CD4-positive, alpha-beta memory T cell (primary cell): ENCODE measurements around the gene DNM2. TPM values are rescaled to one million over a fixed set of nuclear protein-coding genes. Genes with fewer than 3 reads are reported as not detected.
"Not testable (repeated sequence)": the region's sequence is repeated elsewhere in the genome, so short reads cannot be mapped to it uniquely, and the experiment has no call there.

Experiments
- CTCF ChIA-PET: fragments of 350-600 bp; sonication (Branson Sonifier 250); formaldehyde crosslinking; loops from one replicate; lab custom pipeline; 2021; ENCODE audit warnings: inconsistent platforms; ENCODE audit not compliant: partially characterized antibody; lab: Charles Lee
- POLR2A ChIA-PET: fragments of 350-600 bp; sonication (Branson Sonifier 250); formaldehyde crosslinking; loops from one replicate; lab custom pipeline; 2021; ENCODE audit not compliant: partially characterized antibody; lab: Charles Lee
- DNase-seq, 5 donors: peaks; one replicate each; pipeline versions ENCODE4 v3.0.0 to v3.0.0-alpha.2; 2020 to 2022; ENCODE audit warnings: mixed read lengths in 1 of 5
- H3K27ac ChIP-seq: one replicate; pipeline ENCODE4 v1.7.0; 2013; ENCODE audit warnings: low read depth, low read length
- H3K27me3 ChIP-seq: 2 replicates; pipeline ENCODE4 v1.7.0; 2013; ENCODE audit warnings: mild to moderate bottlenecking, low read length, moderate library complexity; ENCODE audit not compliant: insufficient read depth
- H3K36me3 ChIP-seq: 2 replicates; pipeline ENCODE4 v1.7.0; 2013; ENCODE audit warnings: mild to moderate bottlenecking, low read length, moderate library complexity; ENCODE audit not compliant: insufficient read depth
- H3K4me1 ChIP-seq: 2 replicates; pipeline ENCODE4 v1.7.0; 2013; ENCODE audit warnings: mild to moderate bottlenecking, low read length, moderate library complexity; ENCODE audit not compliant: insufficient read depth
- H3K4me3 ChIP-seq, 2 donors: one replicate each; pipeline ENCODE4 v1.7.0; 2013; ENCODE audit warnings: low read length in 2 of 2, mild to moderate bottlenecking in 1 of 2
- H3K9me3 ChIP-seq, 2 donors: one replicate each; pipeline ENCODE4 v1.7.0; 2013; ENCODE audit warnings: low read length in 2 of 2, control low read depth in 1 of 2; ENCODE audit not compliant: control insufficient read depth in 1 of 2
- H3K27ac Mint-ChIP-seq, 7 donors: one replicate each; pipeline ENCODE4 v1.8.0; 2020 to 2021; ENCODE audit warnings: mixed read lengths in 7 of 7, mild to moderate bottlenecking in 6 of 7, inconsistent platforms in 3 of 7, moderate library complexity in 3 of 7
- H3K27me3 Mint-ChIP-seq, 2 donors: one replicate each; pipeline ENCODE4 v1.8.0; 2020 to 2021; ENCODE audit warnings: mixed read lengths in 2 of 2
- H3K36me3 Mint-ChIP-seq, 2 donors: one replicate each; pipeline ENCODE4 v1.8.0; 2020 to 2021; ENCODE audit warnings: mixed read lengths in 2 of 2, inconsistent platforms in 1 of 2, mild to moderate bottlenecking in 1 of 2
- H3K4me1 Mint-ChIP-seq, 4 donors: one replicate each; pipeline ENCODE4 v1.8.0; 2020 to 2021; ENCODE audit warnings: mixed read lengths in 4 of 4, mild to moderate bottlenecking in 1 of 4
- H3K4me3 Mint-ChIP-seq, 8 donors: one replicate each; pipeline ENCODE4 v1.8.0; 2020 to 2021; ENCODE audit warnings: mixed read lengths in 8 of 8, mild to moderate bottlenecking in 7 of 8, moderate library complexity in 6 of 8, inconsistent platforms in 3 of 8
- H3K9me3 Mint-ChIP-seq, 8 donors: one replicate each; pipeline ENCODE4 v1.8.0; 2020 to 2021; ENCODE audit warnings: mixed read lengths in 8 of 8, mild to moderate bottlenecking in 5 of 8, inconsistent platforms in 3 of 8, moderate library complexity in 1 of 8
- intact Hi-C: fragments of 100-400 bp; cut with micrococcal nuclease; formaldehyde crosslinking; loops from one replicate; pipeline ENCODE4 v1.15.1; 2023
- polyA plus RNA-seq, 2 donors: library from polyadenylated mRNA; unstranded; fragments of 300-500 nt; fragmentation: Illumina TruSeq; gene quantifications; one replicate each; pipeline ENCODE4 v1.2.3, GENCODE V29; 2021
- total RNA-seq, 2 experiments: library from RNA; stranded (reverse); gene quantifications; one replicate each; pipeline ENCODE4 v1.2.3, GENCODE V29; 2021

The DNM2 gene
- total and polyA plus RNA-seq, 4 experiments from 2014 or later: 46.3 to 272 (median 174) TPM

GRCh38 chr19:10758050-10758449 is 40.2 kb downstream of the DNM2 start:
- not testable (repeated sequence) for H3K27me3 ChIP-seq, H3K4me3 Mint-ChIP-seq, DNase-seq, H3K27me3 Mint-ChIP-seq, H3K4me3 ChIP-seq, H3K9me3 Mint-ChIP-seq, H3K9me3 ChIP-seq, H3K36me3 ChIP-seq
- ChIA-PET CTCF (interaction anchor here (0.9 to 4.3 kb wide), 4 partner anchors 27 to 106 kb away, joined by 3 to 40 read pairs (median 9); partner anchors contain the start of gene DNM2), POLR2A (interaction anchor here (0.9 to 1.1 kb wide), 3 partner anchors 10 to 41 kb away, joined by 3 to 4 read pairs (median 4); partner anchors contain the start of gene DNM2)
- H3K27ac ChIP-seq: peak overlapping the region; percentile 23
- peaks cover 85% of the 10 kb centered on the region for H3K4me1 ChIP-seq
- peaks cover 46 to 92% (median 71%) of the 10 kb centered on the region in 4 donors for H3K4me1 Mint-ChIP-seq
- intact Hi-C loops: loop anchor here (2.0 kb wide), 1 partner anchor 103 kb away; the partner anchor contains the start of gene ILF3
- H3K27ac Mint-ChIP-seq: peak overlapping the region; percentile 54 to 93 (median 79)
- H3K36me3 Mint-ChIP-seq: peaks cover 19 to 21% of the 10 kb centered on the region in 2 donors

- peaks cover 7% of the 10 kb centered on the region for H3K36me3 ChIP-seq
- no peaks in the 10 kb centered on the region for H3K27me3 ChIP-seq
- Mint-ChIP-seq H3K27ac (peak overlapping the region; percentile 87 to 98 (median 95)), H3K36me3 (peaks cover 19 to 22% of the 10 kb centered on the region in 2 donors), H3K4me3 (peak overlapping the region; percentile 72 to 89 (median 80)), H3K9me3 (peaks cover 0 to 3% (median 0%) of the 10 kb centered on the region in 8 donors), H3K27me3 (no peaks in the 10 kb centered on the region), H3K4me1 (peaks cover 52 to 93% (median 77%) of the 10 kb centered on the region in 4 donors)
- H3K27ac ChIP-seq: peak overlapping the region; percentile 70
- ChIA-PET CTCF (interaction anchor here (0.9 to 4.3 kb wide), 6 partner anchors 13 to 113 kb away, joined by 3 to 40 read pairs (median 4); partner anchors contain the start of genes DNM2 and TMED1), POLR2A (interaction anchor here (0.7 to 8.0 kb wide), 18 partner anchors 9 to 336 kb away, joined by 3 to 99 read pairs (median 4); partner anchors contain the start of genes DNM2, QTRT1 and TMED1)
- H3K4me1 ChIP-seq: peaks cover 89% of the 10 kb centered on the region
- peak overlapping the region; percentile 6 to 25 for H3K4me3 ChIP-seq
- no peaks in the 10 kb centered on the region for H3K9me3 ChIP-seq
- DNase-seq: no peak
- intact Hi-C loops: loop anchor here (1.0 to 2.0 kb wide), 5 partner anchors 28 to 112 kb away; partner anchors contain the start of genes CARM1, ILF3 and TMED1
These were observed 41.1 kb downstream of the DNM2 start for GRCh38 chr19:10758978-10759377.

GRCh38 chr19:10760273-10760944 is 42.5 kb downstream of the DNM2 start:
- CTCF ChIA-PET: interaction anchor here (1.2 to 4.3 kb wide), 4 partner anchors 19 to 104 kb away, joined by 3 to 40 read pairs (median 9); partner anchors contain the start of genes DNM2 and TMED1
- peak in 1 of 5 donors; percentile 80 for DNase-seq
- H3K4me3 ChIP-seq: peak overlapping the region in 1 of 2 donors; percentile 20

GRCh38 chr19:10761443-10762250 is 43.8 kb downstream of the DNM2 start:
- peaks cover 49 to 94% (median 68%) of the 10 kb centered on the region in 4 donors for H3K4me1 Mint-ChIP-seq
- no peaks in the 10 kb centered on the region for H3K27me3 Mint-ChIP-seq
- peaks cover 18 to 19% of the 10 kb centered on the region in 2 donors for H3K36me3 Mint-ChIP-seq
- peak overlapping the region; percentile 62 for H3K27ac ChIP-seq
- peaks cover 7% of the 10 kb centered on the region for H3K36me3 ChIP-seq
- ChIA-PET POLR2A (interaction anchor here (0.7 to 8.0 kb wide), 5 partner anchors 30 to 102 kb away, joined by 3 to 99 read pairs (median 5); partner anchors contain the start of genes DNM2 and TMED1), CTCF (interaction anchor here (1.2 to 4.3 kb wide), 3 partner anchors 18 to 75 kb away, joined by 3 to 40 read pairs (median 4); partner anchors contain the start of genes DNM2 and TMED1)
- H3K4me1 ChIP-seq: peaks cover 88% of the 10 kb centered on the region
- H3K4me3 ChIP-seq: no peak overlapping the region
- H3K27me3 ChIP-seq: no peaks in the 10 kb centered on the region
- DNase-seq: no peak
- H3K9me3 ChIP-seq: no peaks in the 10 kb centered on the region
- intact Hi-C loops: no loop called here
- H3K4me3 Mint-ChIP-seq: peak overlapping the region in 7 of 8 donors; percentile 43 to 85 (median 74)
- H3K9me3 Mint-ChIP-seq: peaks cover 0 to 3% (median 0%) of the 10 kb centered on the region in 8 donors
- peak overlapping the region; percentile 87 to 97 (median 93) for H3K27ac Mint-ChIP-seq

More at GRCh38 chr19:10760273-10760944, 42.5 kb downstream of the DNM2 start:
- H3K27me3 ChIP-seq: no peaks in the 10 kb centered on the region
- peaks cover 0 to 3% (median 0%) of the 10 kb centered on the region in 8 donors for H3K9me3 Mint-ChIP-seq
- H3K9me3 ChIP-seq: no peaks in the 10 kb centered on the region
- POLR2A ChIA-PET: interaction anchor here (0.6 to 8.0 kb wide), 14 partner anchors 9 to 158 kb away, joined by 3 to 99 read pairs (median 5); partner anchors contain the start of genes DNM2, QTRT1 and TMED1
- peaks cover 88% of the 10 kb centered on the region for H3K4me1 ChIP-seq
- H3K27me3 Mint-ChIP-seq: no peaks in the 10 kb centered on the region
- peaks cover 7% of the 10 kb centered on the region for H3K36me3 ChIP-seq
- H3K36me3 Mint-ChIP-seq: peaks cover 18 to 19% of the 10 kb centered on the region in 2 donors
- intact Hi-C loops: no loop called here
- peak overlapping the region; percentile 87 to 98 (median 95) for H3K27ac Mint-ChIP-seq
- peak overlapping the region; percentile 50 to 89 (median 80) for H3K4me3 Mint-ChIP-seq
- peak overlapping the region; percentile 48 for H3K27ac ChIP-seq
- peaks cover 51 to 94% (median 74%) of the 10 kb centered on the region in 4 donors for H3K4me1 Mint-ChIP-seq

GRCh38 chr19:10762656-10763055 is 44.8 kb downstream of the DNM2 start:
- H3K4me1 ChIP-seq: peaks cover 82% of the 10 kb centered on the region
- Mint-ChIP-seq H3K4me1 (peaks cover 49 to 90% (median 62%) of the 10 kb centered on the region in 4 donors), H3K27me3 (no peaks in the 10 kb centered on the region)

GRCh38 chr19:10763411-10763810 is 45.5 kb downstream of the DNM2 start:
- H3K4me1 ChIP-seq: peaks cover 82% of the 10 kb centered on the region
- no peaks in the 10 kb centered on the region for H3K9me3 ChIP-seq
- intact Hi-C loops: no loop called here
- ChIA-PET CTCF (interaction anchor here (0.9 kb wide), 1 partner anchor 46 kb away, joined by 3 read pairs; the partner anchor contains the start of gene DNM2), POLR2A (interaction anchor here (1.1 to 8.0 kb wide), 2 partner anchors 34 to 45 kb away, joined by 3 to 99 read pairs; partner anchors contain the start of gene DNM2)
- Mint-ChIP-seq H3K27me3 (no peaks in the 10 kb centered on the region), H3K4me1 (peaks cover 49 to 88% (median 60%) of the 10 kb centered on the region in 4 donors), H3K4me3 (peak overlapping the region in 7 of 8 donors; percentile 43 to 85 (median 74)), H3K27ac (peak overlapping the region; percentile 87 to 97 (median 93)), H3K9me3 (peaks cover 0 to 3% (median 0%) of the 10 kb centered on the region in 8 donors), H3K36me3 (peaks cover 19 to 21% of the 10 kb centered on the region in 2 donors)
- DNase-seq: no peak
- no peak overlapping the region for H3K4me3 ChIP-seq
- peaks cover 7% of the 10 kb centered on the region for H3K36me3 ChIP-seq
- H3K27me3 ChIP-seq: no peaks in the 10 kb centered on the region
- peak overlapping the region; percentile 62 for H3K27ac ChIP-seq

More at GRCh38 chr19:10762656-10763055, 44.8 kb downstream of the DNM2 start:
- peaks cover 18 to 19% of the 10 kb centered on the region in 2 donors for H3K36me3 Mint-ChIP-seq
- ChIA-PET CTCF (interaction anchor here (0.9 to 4.3 kb wide), 3 partner anchors 45 to 74 kb away, joined by 3 to 40 read pairs (median 4); partner anchors contain the start of genes DNM2 and TMED1), POLR2A (interaction anchor here (8.0 kb wide), 1 partner anchor 44 kb away, joined by 99 read pairs; the partner anchor contains the start of gene DNM2)
- H3K27ac Mint-ChIP-seq: peak overlapping the region; percentile 87 to 97 (median 93)
- Histone ChIP-seq H3K27ac (peak overlapping the region; percentile 62), H3K36me3 (peaks cover 7% of the 10 kb centered on the region), H3K27me3 (no peaks in the 10 kb centered on the region), H3K4me3 (no peak overlapping the region), H3K9me3 (no peaks in the 10 kb centered on the region)
- intact Hi-C loops: no loop called here
- H3K4me3 Mint-ChIP-seq: peak overlapping the region in 7 of 8 donors; percentile 43 to 85 (median 79)
- peaks cover 0 to 3% (median 0%) of the 10 kb centered on the region in 8 donors for H3K9me3 Mint-ChIP-seq
- DNase-seq: peak; percentile 31 to 59 (median 38)
